DOHH2 (cell line): ENCODE data around the gene SPZ1.

Source experiments
- H3F3A ChIP-seq: fragments of 200-600 bp; sonication (generic), shearing (Covaris generic); 2 replicates; pipeline ENCODE4 v1.6.0; 2016; ENCODE audit warnings: antibody characterized with exemption, mild to moderate bottlenecking; ENCODE audit not compliant: control insufficient read depth, insufficient read depth
- H3K27ac ChIP-seq: fragments of 200-600 bp; sonication (generic); 2 replicates; pipeline ENCODE4 v1.5.1; 2014; ENCODE audit warnings: low read depth, mild to moderate bottlenecking, low read length, moderate library complexity
- H3K27me3 ChIP-seq: fragments of 200-600 bp; sonication (generic); 2 replicates; pipeline ENCODE4 v1.6.1; 2014; ENCODE audit warnings: mild to moderate bottlenecking, low read length, mixed read lengths; ENCODE audit not compliant: control insufficient read depth
- H3K36me3 ChIP-seq: fragments of 200-600 bp; sonication (generic); 2 replicates; pipeline ENCODE4 v1.6.1; 2014; ENCODE audit warnings: mild to moderate bottlenecking, low read length, moderate library complexity, mixed read lengths; ENCODE audit not compliant: control insufficient read depth
- H3K4me1 ChIP-seq: fragments of 200-600 bp; sonication (generic); 2 replicates; pipeline ENCODE4 v1.6.1; 2014; ENCODE audit warnings: mild to moderate bottlenecking, low read length, mixed read lengths; ENCODE audit not compliant: control insufficient read depth
- H3K4me2 ChIP-seq: fragments of 200-600 bp; sonication (generic); 2 replicates; pipeline ENCODE4 v1.6.0; 2014; ENCODE audit warnings: mild to moderate bottlenecking, low read length, moderate library complexity
- H3K4me3 ChIP-seq: fragments of 200-600 bp; sonication (generic); 2 replicates; pipeline ENCODE4 v1.5.1; 2014; ENCODE audit warnings: mild to moderate bottlenecking, low read length, mixed read lengths
- H3K79me2 ChIP-seq: fragments of 200-600 bp; sonication (generic); 2 replicates; pipeline ENCODE4 v1.6.1; 2014; ENCODE audit warnings: mild to moderate bottlenecking, low read length, mixed read lengths; ENCODE audit not compliant: control insufficient read depth
- H3K9me2 ChIP-seq: fragments of 200-600 bp; sonication (generic); replicated peaks from 2 replicates; pipeline ENCODE4 v1.6.1; 2014; ENCODE audit warnings: mild to moderate bottlenecking, low read length, mixed read lengths; ENCODE audit not compliant: control insufficient read depth
- H3K9me3 ChIP-seq: fragments of 200-600 bp; sonication (generic); 2 replicates; pipeline ENCODE4 v1.6.1; 2014; ENCODE audit warnings: antibody characterized with exemption, low read length, mixed read lengths; ENCODE audit not compliant: control insufficient read depth, insufficient read depth
- H4K20me1 ChIP-seq: fragments of 200-600 bp; sonication (generic); 2 replicates; pipeline ENCODE4 v1.6.0; 2014; ENCODE audit warnings: low read depth, mild to moderate bottlenecking, antibody characterized with exemption, low read length, moderate library complexity; ENCODE audit not compliant: control insufficient read depth, insufficient read depth
- CTCF ChIP-seq: fragments of 200-600 bp; sonication (generic); IDR thresholded peaks from one replicate; pipeline ENCODE4 v1.5.1; 2014; ENCODE audit warnings: antibody characterized with exemption, mild to moderate bottlenecking, low read depth, low read length; ENCODE audit not compliant: poor library complexity, severe bottlenecking
- EZH2phosphoT487 ChIP-seq: fragments of 200-600 bp; sonication (generic); IDR thresholded peaks from 2 replicates; pipeline ENCODE4 v1.6.1; 2017; ENCODE audit warnings: borderline replicate concordance, mild to moderate bottlenecking, antibody characterized with exemption, low read length, moderate library complexity, mixed read lengths

The SPZ1 gene

GRCh38 chr5:80288177-80288576 is 31.6 kb upstream of the SPZ1 start:
- no peak overlapping the region for H3K4me2 ChIP-seq
- no peaks in the 10 kb centered on the region for H3K4me1 ChIP-seq
- no peaks in the 10 kb centered on the region for H3K9me3 ChIP-seq
- no peaks in the 10 kb centered on the region for H3K27me3 ChIP-seq
- H3K27ac ChIP-seq: no peak overlapping the region
- H4K20me1 ChIP-seq: no peaks in the 10 kb centered on the region
- no peaks in the 10 kb centered on the region for H3K36me3 ChIP-seq
- H3K4me3 ChIP-seq: no peak overlapping the region
- TF ChIP-seq EZH2phosphoT487 (no peak), CTCF (no peak)
- H3K9me2 ChIP-seq: no peaks in the 10 kb centered on the region
- H3K79me2 ChIP-seq: no peaks in the 10 kb centered on the region
- no peaks in the 10 kb centered on the region for H3F3A ChIP-seq

DNA sequence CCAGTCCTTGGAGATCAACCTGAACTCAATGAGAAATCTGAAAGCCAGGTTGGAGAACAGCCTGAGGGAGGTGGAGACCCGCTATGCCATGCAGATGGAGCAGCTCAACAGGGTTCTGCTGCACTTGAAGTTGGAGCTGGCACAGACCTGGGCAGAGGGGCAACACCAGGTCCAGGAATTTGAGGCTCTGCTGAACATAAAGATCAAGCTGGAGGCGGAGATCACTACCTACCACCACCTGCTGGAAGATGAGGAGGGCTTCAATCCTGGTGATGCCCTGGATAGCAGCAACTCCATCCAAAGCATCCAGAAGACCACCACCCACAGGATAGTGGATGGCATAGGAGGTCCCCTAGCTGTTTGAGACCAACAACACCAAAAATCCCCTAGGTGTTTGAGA is 30.5 kb upstream of the SPZ1 start:
- no peaks in the 10 kb centered on the region for H3K9me2 ChIP-seq
- no peaks in the 10 kb centered on the region for H3K4me1 ChIP-seq
- no peaks in the 10 kb centered on the region for H3K27me3 ChIP-seq
- no peaks in the 10 kb centered on the region for H3F3A ChIP-seq
- no peak overlapping the region for H3K27ac ChIP-seq
- no peaks in the 10 kb centered on the region for H3K36me3 ChIP-seq
- H3K79me2 ChIP-seq: no peaks in the 10 kb centered on the region
- TF ChIP-seq EZH2phosphoT487 (no peak), CTCF (no peak)
- H3K4me3 ChIP-seq: no peak overlapping the region
- H4K20me1 ChIP-seq: no peaks in the 10 kb centered on the region
- H3K9me3 ChIP-seq: no peaks in the 10 kb centered on the region
- H3K4me2 ChIP-seq: no peak overlapping the region

GRCh38 chr5:80291761-80292160 is 28.0 kb upstream of the SPZ1 start:
- Histone ChIP-seq H3K4me1 (no peaks in the 10 kb centered on the region), H3K79me2 (no peaks in the 10 kb centered on the region), H4K20me1 (no peaks in the 10 kb centered on the region), H3K36me3 (no peaks in the 10 kb centered on the region), H3K4me3 (no peak overlapping the region), H3K27me3 (no peaks in the 10 kb centered on the region), H3K9me2 (no peaks in the 10 kb centered on the region), H3K27ac (no peak overlapping the region), H3F3A (no peaks in the 10 kb centered on the region), H3K9me3 (no peaks in the 10 kb centered on the region), H3K4me2 (no peak overlapping the region)
- TF ChIP-seq EZH2phosphoT487 (no peak), CTCF (no peak)

- H3K9me3 ChIP-seq: no peaks in the 10 kb centered on the region
- no peaks in the 10 kb centered on the region for H3K79me2 ChIP-seq
- H3K9me2 ChIP-seq: no peaks in the 10 kb centered on the region
- no peaks in the 10 kb centered on the region for H3K4me1 ChIP-seq
- no peaks in the 10 kb centered on the region for H3K27me3 ChIP-seq
- no peak overlapping the region for H3K4me2 ChIP-seq
- H3K27ac ChIP-seq: no peak overlapping the region
- no peaks in the 10 kb centered on the region for H3K36me3 ChIP-seq
- no peaks in the 10 kb centered on the region for H3F3A ChIP-seq
- H3K4me3 ChIP-seq: no peak overlapping the region
- TF ChIP-seq CTCF: no peak
- TF ChIP-seq EZH2phosphoT487: no peak
- no peaks in the 10 kb centered on the region for H4K20me1 ChIP-seq
These were observed 23.7 kb upstream of the SPZ1 start for GRCh38 chr5:80296121-80296520.
